Measurements from ENCODE around the gene HOMEZ. TPM values are rescaled to one million over a fixed set of nuclear protein-coding genes. Genes with fewer than 3 reads are reported as not detected.
"Not testable (repeated sequence)": the region's sequence is repeated elsewhere in the genome, so short reads cannot be mapped to it uniquely, and the experiment has no call there.

HOMEZ gene
- total RNA-seq, 2 donors from 2014 or later: 16.5 to 21.9 TPM

DNA sequence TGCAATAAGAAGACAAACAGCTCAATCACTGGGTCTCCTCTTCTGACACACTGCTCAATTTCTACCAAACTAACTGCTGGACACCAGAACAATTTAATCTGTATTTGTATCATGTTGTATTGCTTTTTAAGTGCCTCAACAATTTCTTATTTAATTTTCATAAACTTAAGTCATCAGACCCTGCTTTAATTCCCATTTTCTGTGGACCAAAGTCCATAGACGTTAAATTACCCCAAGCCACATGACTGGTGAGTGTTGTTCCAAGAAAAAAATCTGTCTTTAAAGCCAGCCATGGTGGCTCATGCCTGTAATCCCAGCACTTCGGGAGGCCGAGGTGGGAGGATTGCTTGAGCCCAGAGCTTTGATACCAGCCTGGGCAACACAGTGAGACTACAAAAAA is 8.7 kb downstream of the HOMEZ start:
- intact Hi-C loops (cut with DNase I): no loop called here
- Histone ChIP-seq H3K27me3 (no peaks in the 10 kb centered on the region), H3K4me1 (no peaks in the 10 kb centered on the region), H3K9me3 (no peaks in the 10 kb centered on the region), H3K27ac (no peak overlapping the region), H3K9ac (ENCODE audit: low read depth in 2 of 2, low read length in 2 of 2) (no peak overlapping the region), H3K36me3 (no peaks in the 10 kb centered on the region), H3K4me3 (no peak overlapping the region)
- no peak for DNase-seq
- TF ChIP-seq, protein P1, sequence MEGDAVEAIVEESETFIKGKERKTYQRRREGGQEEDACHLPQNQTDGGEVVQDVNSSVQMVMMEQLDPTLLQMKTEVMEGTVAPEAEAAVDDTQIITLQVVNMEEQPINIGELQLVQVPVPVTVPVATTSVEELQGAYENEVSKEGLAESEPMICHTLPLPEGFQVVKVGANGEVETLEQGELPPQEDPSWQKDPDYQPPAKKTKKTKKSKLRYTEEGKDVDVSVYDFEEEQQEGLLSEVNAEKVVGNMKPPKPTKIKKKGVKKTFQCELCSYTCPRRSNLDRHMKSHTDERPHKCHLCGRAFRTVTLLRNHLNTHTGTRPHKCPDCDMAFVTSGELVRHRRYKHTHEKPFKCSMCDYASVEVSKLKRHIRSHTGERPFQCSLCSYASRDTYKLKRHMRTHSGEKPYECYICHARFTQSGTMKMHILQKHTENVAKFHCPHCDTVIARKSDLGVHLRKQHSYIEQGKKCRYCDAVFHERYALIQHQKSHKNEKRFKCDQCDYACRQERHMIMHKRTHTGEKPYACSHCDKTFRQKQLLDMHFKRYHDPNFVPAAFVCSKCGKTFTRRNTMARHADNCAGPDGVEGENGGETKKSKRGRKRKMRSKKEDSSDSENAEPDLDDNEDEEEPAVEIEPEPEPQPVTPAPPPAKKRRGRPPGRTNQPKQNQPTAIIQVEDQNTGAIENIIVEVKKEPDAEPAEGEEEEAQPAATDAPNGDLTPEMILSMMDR (IDR thresholded peaks at IDR 0.05): no peak

- Histone ChIP-seq H3K9ac (ENCODE audit: low read depth in 2 of 2, low read length in 2 of 2) (no peak overlapping the region), H3K4me1 (no peaks in the 10 kb centered on the region), H3K27ac (no peak overlapping the region), H3K9me3 (no peaks in the 10 kb centered on the region), H3K27me3 (no peaks in the 10 kb centered on the region), H3K4me3 (no peak overlapping the region), H3K36me3 (no peaks in the 10 kb centered on the region)
- no peak for DNase-seq
- intact Hi-C loops (cut with DNase I): no loop called here
- TF ChIP-seq, protein P1 (IDR thresholded peaks at IDR 0.05): no peak
These were observed 10.5 kb downstream of the HOMEZ start for GRCh38 chr14:23275412-23275811.

DNA sequence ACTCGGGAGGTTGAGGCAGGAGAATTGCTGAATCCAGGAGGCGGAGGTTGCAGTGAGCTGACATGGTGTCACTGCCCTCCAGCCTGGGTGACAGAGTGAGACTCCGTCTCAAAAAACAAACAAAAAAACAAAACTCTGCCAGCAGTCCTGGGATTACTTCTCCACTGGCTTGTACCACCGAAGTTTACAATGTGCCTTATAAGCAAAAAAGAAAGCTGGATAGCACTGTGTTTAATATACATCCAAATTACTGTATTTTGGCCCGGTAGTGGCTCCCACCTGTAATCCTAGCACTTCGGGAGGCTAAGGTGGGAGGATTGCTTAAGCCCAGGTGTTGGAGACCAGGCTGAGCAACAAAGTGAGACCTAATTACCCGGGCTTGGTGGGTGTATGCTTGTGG is 16.7 kb downstream of the HOMEZ start:
- H3K36me3 ChIP-seq: no peaks in the 10 kb centered on the region
- no peak overlapping the region for H3K4me3 ChIP-seq
- H3K27me3 ChIP-seq: no peaks in the 10 kb centered on the region
- H3K9ac ChIP-seq (ENCODE audit: low read depth in 2 of 2, low read length in 2 of 2): no peak overlapping the region
- no peaks in the 10 kb centered on the region for H3K9me3 ChIP-seq
- intact Hi-C loops (cut with DNase I): loop anchor here (5.0 to 10.0 kb wide), 2 partner anchors 56 to 113 kb away; partner anchors contain the start of gene PABPN1
- no peak overlapping the region for H3K27ac ChIP-seq
- TF ChIP-seq, protein P1 (IDR thresholded peaks at IDR 0.05): no peak
- no peaks in the 10 kb centered on the region for H3K4me1 ChIP-seq
- DNase-seq: no peak

- not testable (repeated sequence) for H3K9ac ChIP-seq (ENCODE audit: low read depth in 2 of 2, low read length in 2 of 2); H3K27me3 ChIP-seq; H3K4me1 ChIP-seq; H3K4me3 ChIP-seq; H3K36me3 ChIP-seq; H3K9me3 ChIP-seq
- peak overlapping the region; percentile 10 for H3K27ac ChIP-seq
- peak; percentile 50 for DNase-seq
- intact Hi-C loops (cut with DNase I): loop anchor here (10.0 kb wide), 1 partner anchor 64 kb away; the partner anchor contains the start of gene PABPN1
These were observed 25.1 kb downstream of the HOMEZ start for GRCh38 chr14:23260849-23261248.

GRCh38 chr14:23259426-23259825 is 26.5 kb downstream of the HOMEZ start:
- intact Hi-C loops (cut with DNase I): no loop called here
- Histone ChIP-seq H3K9me3 (no peaks in the 10 kb centered on the region), H3K36me3 (no peaks in the 10 kb centered on the region)

GRCh38 chr14:23258256-23258655 is 27.7 kb downstream of the HOMEZ start:
- DNase-seq: no peak
- Histone ChIP-seq H3K27ac (no peak overlapping the region), H3K4me3 (no peak overlapping the region), H3K9ac (ENCODE audit: low read depth in 2 of 2, low read length in 2 of 2) (no peak overlapping the region), H3K27me3 (no peaks in the 10 kb centered on the region), H3K36me3 (no peaks in the 10 kb centered on the region), H3K9me3 (no peaks in the 10 kb centered on the region), H3K4me1 (no peaks in the 10 kb centered on the region)
- TF ChIP-seq, protein P1 (IDR thresholded peaks at IDR 0.05): no peak
- intact Hi-C loops (cut with DNase I): no loop called here

More at GRCh38 chr14:23259426-23259825, 26.5 kb downstream of the HOMEZ start:
- no peak overlapping the region for H3K9ac ChIP-seq (ENCODE audit: low read depth in 2 of 2, low read length in 2 of 2)
- no peaks in the 10 kb centered on the region for H3K4me1 ChIP-seq
- TF ChIP-seq, protein P1 (IDR thresholded peaks at IDR 0.05): no peak
- H3K27me3 ChIP-seq: no peaks in the 10 kb centered on the region
- H3K4me3 ChIP-seq: no peak overlapping the region
- DNase-seq: no peak
- H3K27ac ChIP-seq: no peak overlapping the region
